WTC11 (cell line): ENCODE results near the gene METRN. TPM values are rescaled to one million over a fixed set of nuclear protein-coding genes. Genes with fewer than 3 reads are reported as not detected.

Experiments used
- ATAC-seq: fragments of 200-7000 bp; cut with Tn5 transposase; 2 replicates; pipeline ENCODE4 v1.10.0; 2021; ENCODE audit warnings: mild to moderate bottlenecking, moderate library complexity
- CTCF ChIA-PET: fragments of 300-600 bp; sonication (Branson Sonifier 250); formaldehyde crosslinking; loops from one replicate; lab custom pipeline; 2021; ENCODE audit warnings: antibody characterized with exemption; lab: Charles Lee
- POLR2A ChIA-PET: fragments of 350-600 bp; sonication (Branson Sonifier 250); formaldehyde crosslinking; loops from one replicate; lab custom pipeline; 2021; ENCODE audit warnings: antibody characterized with exemption; lab: Charles Lee
- DNase-seq: peaks from one replicate; pipeline ENCODE4 v3.0.0; 2021; ENCODE audit warnings: low spot score
- H3K27ac Mint-ChIP-seq: 2 replicates; pipeline ENCODE4 v1.8.0; 2021; ENCODE audit warnings: mixed read lengths
- H3K27me3 Mint-ChIP-seq: 2 replicates; pipeline ENCODE4 v1.8.0; 2021; ENCODE audit warnings: low read depth, mild to moderate bottlenecking, moderate library complexity, mixed read lengths
- H3K36me3 Mint-ChIP-seq: 2 replicates; pipeline ENCODE4 v1.8.0; 2021; ENCODE audit warnings: mixed read lengths
- H3K4me1 Mint-ChIP-seq: 2 replicates; pipeline ENCODE4 v1.8.0; 2022; ENCODE audit warnings: mixed read lengths
- H3K4me3 Mint-ChIP-seq: 2 replicates; pipeline ENCODE4 v1.8.0; 2021; ENCODE audit warnings: mild to moderate bottlenecking, moderate library complexity, mixed read lengths
- H3K9me3 Mint-ChIP-seq: 2 replicates; pipeline ENCODE4 v1.8.0; 2021; ENCODE audit warnings: mixed read lengths
- ETV6 ChIP-seq: sonication (generic); formaldehyde crosslinking; IDR thresholded peaks from 2 replicates; pipeline ENCODE4 v1.8.1; 2022; ENCODE audit warnings: mild to moderate bottlenecking, missing genetic modification reagents
- RORB ChIP-seq: fragments of 250-450 bp; sonication (Bioruptor Pico); IDR thresholded peaks from 2 replicates; pipeline ENCODE4 v1.9.0; 2021; ENCODE audit warnings: mild to moderate bottlenecking
- ZBTB21 ChIP-seq: sonication (generic); formaldehyde crosslinking; IDR thresholded peaks from 2 replicates; pipeline ENCODE4 v1.8.1; 2023; ENCODE audit warnings: mild to moderate bottlenecking, missing genetic modification reagents, borderline replicate concordance
- total RNA-seq: library from RNA; stranded (reverse); gene quantifications from 3 replicates; pipeline ENCODE4 v1.2.3, GENCODE V29; 2021
- TF ChIP-seq, protein P1 (sequence below): fragments of 250-450 bp; sonication (Bioruptor Pico); IDR thresholded peaks from 2 replicates; pipeline ENCODE4 v1.9.0; 2021; ENCODE audit warnings: mild to moderate bottlenecking
- TF ChIP-seq, protein P2 (sequence below): sonication (generic); formaldehyde crosslinking; IDR thresholded peaks from 2 replicates; pipeline ENCODE4 v1.8.1; 2023; ENCODE audit warnings: mild to moderate bottlenecking, missing genetic modification reagents, moderate library complexity
- TF ChIP-seq, protein P3 (sequence below): sonication (generic); formaldehyde crosslinking; IDR thresholded peaks from 2 replicates; pipeline ENCODE4 v1.8.1; 2023; ENCODE audit warnings: mild to moderate bottlenecking, moderate library complexity, missing genetic modification reagents
- TF ChIP-seq, protein P4 (sequence below): fragments of 250-450 bp; sonication (Bioruptor Pico); IDR thresholded peaks from 2 replicates; pipeline ENCODE4 v1.9.0; 2021; ENCODE audit warnings: moderate library complexity, mild to moderate bottlenecking, inconsistent platforms, borderline replicate concordance
- TF ChIP-seq, protein P5 (sequence below): sonication (generic); formaldehyde crosslinking; IDR thresholded peaks from 2 replicates; pipeline ENCODE4 v1.8.1; 2023; ENCODE audit warnings: mild to moderate bottlenecking, missing genetic modification reagents, borderline replicate concordance
- TF ChIP-seq, protein P6 (sequence below): sonication (generic); formaldehyde crosslinking; IDR thresholded peaks from 2 replicates; pipeline ENCODE4 v1.8.0; 2022; ENCODE audit warnings: missing genetic modification reagents
- TF ChIP-seq, protein P7 (sequence below): sonication (generic); formaldehyde crosslinking; IDR thresholded peaks from 2 replicates; pipeline ENCODE4 v1.8.1; 2022; ENCODE audit warnings: mild to moderate bottlenecking, missing genetic modification reagents, moderate library complexity, borderline replicate concordance

Gene METRN
- total RNA-seq, 1 experiment from 2014 or later: 30.9 TPM

DNA sequence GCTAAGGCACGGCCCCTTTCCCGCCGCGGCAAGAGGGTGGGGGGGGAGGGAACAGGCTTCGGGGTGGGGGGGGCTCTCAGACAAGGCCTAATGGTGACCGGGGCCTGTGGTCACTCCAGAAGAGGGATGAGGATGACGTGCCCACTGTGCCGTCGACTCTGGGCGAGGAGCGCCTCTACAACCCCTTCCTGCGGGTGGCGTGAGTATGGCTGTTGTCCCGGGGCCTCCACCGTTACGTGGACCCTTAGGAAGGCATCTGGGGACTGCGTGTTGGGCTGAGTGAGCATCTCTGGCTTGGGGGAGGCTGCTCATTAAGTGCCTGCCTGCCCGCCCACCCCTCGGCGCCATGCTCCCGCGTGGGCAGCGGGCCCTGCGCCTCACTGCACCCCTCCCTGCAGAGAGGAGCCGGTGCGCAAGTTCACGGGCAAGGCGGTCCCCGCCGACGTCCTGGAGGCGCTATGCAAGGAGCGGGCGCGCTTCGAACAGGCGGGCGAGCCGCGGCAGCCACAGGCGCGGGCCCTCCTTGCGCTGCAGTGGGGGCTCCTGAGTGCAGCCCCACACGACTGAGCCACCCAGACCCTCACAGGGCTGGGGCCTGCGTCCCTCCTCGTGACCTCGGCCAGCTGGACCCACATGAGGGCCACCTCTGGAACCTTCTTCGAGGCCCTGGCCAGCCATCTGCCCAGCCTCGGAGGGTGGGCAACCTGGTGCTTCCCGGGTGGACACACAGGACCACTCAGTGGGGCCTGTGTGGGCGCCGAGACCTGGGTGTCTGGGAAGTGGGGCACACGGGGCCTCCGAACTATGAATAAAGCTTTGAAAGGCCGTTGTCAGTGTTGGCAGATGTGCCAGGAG is 14.2 kb downstream of the METRN start (continued):
- TF ChIP-seq, protein P1, sequence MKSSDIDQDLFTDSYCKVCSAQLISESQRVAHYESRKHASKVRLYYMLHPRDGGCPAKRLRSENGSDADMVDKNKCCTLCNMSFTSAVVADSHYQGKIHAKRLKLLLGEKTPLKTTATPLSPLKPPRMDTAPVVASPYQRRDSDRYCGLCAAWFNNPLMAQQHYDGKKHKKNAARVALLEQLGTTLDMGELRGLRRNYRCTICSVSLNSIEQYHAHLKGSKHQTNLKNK: no peak
- TF ChIP-seq ZBTB21 (CRISPR knock-in tag) (0 out of 2 replicates have a peak, but pooled peaks have one; percentile 25), RORB (CRISPR knock-in tag) (no peak), ETV6 (CRISPR knock-in tag) (no peak)
- TF ChIP-seq, protein P2, sequence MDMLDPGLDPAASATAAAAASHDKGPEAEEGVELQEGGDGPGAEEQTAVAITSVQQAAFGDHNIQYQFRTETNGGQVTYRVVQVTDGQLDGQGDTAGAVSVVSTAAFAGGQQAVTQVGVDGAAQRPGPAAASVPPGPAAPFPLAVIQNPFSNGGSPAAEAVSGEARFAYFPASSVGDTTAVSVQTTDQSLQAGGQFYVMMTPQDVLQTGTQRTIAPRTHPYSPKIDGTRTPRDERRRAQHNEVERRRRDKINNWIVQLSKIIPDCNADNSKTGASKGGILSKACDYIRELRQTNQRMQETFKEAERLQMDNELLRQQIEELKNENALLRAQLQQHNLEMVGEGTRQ (CRISPR knock-in tag): no peak
- TF ChIP-seq, protein P3, sequence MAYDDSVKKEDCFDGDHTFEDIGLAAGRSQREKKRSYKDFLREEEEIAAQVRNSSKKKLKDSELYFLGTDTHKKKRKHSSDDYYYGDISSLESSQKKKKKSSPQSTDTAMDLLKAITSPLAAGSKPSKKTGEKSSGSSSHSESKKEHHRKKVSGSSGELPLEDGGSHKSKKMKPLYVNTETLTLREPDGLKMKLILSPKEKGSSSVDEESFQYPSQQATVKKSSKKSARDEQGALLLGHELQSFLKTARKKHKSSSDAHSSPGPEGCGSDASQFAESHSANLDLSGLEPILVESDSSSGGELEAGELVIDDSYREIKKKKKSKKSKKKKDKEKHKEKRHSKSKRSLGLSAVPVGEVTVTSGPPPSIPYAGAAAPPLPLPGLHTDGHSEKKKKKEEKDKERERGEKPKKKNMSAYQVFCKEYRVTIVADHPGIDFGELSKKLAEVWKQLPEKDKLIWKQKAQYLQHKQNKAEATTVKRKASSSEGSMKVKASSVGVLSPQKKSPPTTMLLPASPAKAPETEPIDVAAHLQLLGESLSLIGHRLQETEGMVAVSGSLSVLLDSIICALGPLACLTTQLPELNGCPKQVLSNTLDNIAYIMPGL: no peak
- TF ChIP-seq, protein P4, sequence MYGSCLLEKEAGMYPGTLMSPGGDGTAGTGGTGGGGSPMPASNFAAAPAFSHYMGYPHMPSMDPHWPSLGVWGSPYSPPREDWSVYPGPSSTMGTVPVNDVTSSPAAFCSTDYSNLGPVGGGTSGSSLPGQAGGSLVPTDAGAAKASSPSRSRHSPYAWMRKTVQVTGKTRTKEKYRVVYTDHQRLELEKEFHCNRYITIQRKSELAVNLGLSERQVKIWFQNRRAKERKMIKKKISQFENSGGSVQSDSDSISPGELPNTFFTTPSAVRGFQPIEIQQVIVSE (CRISPR knock-in tag): no peak
- TF ChIP-seq, protein P5, sequence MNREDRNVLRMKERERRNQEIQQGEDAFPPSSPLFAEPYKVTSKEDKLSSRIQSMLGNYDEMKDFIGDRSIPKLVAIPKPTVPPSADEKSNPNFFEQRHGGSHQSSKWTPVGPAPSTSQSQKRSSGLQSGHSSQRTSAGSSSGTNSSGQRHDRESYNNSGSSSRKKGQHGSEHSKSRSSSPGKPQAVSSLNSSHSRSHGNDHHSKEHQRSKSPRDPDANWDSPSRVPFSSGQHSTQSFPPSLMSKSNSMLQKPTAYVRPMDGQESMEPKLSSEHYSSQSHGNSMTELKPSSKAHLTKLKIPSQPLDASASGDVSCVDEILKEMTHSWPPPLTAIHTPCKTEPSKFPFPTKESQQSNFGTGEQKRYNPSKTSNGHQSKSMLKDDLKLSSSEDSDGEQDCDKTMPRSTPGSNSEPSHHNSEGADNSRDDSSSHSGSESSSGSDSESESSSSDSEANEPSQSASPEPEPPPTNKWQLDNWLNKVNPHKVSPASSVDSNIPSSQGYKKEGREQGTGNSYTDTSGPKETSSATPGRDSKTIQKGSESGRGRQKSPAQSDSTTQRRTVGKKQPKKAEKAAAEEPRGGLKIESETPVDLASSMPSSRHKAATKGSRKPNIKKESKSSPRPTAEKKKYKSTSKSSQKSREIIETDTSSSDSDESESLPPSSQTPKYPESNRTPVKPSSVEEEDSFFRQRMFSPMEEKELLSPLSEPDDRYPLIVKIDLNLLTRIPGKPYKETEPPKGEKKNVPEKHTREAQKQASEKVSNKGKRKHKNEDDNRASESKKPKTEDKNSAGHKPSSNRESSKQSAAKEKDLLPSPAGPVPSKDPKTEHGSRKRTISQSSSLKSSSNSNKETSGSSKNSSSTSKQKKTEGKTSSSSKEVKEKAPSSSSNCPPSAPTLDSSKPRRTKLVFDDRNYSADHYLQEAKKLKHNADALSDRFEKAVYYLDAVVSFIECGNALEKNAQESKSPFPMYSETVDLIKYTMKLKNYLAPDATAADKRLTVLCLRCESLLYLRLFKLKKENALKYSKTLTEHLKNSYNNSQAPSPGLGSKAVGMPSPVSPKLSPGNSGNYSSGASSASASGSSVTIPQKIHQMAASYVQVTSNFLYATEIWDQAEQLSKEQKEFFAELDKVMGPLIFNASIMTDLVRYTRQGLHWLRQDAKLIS (CRISPR knock-in tag): no peak

DNA sequence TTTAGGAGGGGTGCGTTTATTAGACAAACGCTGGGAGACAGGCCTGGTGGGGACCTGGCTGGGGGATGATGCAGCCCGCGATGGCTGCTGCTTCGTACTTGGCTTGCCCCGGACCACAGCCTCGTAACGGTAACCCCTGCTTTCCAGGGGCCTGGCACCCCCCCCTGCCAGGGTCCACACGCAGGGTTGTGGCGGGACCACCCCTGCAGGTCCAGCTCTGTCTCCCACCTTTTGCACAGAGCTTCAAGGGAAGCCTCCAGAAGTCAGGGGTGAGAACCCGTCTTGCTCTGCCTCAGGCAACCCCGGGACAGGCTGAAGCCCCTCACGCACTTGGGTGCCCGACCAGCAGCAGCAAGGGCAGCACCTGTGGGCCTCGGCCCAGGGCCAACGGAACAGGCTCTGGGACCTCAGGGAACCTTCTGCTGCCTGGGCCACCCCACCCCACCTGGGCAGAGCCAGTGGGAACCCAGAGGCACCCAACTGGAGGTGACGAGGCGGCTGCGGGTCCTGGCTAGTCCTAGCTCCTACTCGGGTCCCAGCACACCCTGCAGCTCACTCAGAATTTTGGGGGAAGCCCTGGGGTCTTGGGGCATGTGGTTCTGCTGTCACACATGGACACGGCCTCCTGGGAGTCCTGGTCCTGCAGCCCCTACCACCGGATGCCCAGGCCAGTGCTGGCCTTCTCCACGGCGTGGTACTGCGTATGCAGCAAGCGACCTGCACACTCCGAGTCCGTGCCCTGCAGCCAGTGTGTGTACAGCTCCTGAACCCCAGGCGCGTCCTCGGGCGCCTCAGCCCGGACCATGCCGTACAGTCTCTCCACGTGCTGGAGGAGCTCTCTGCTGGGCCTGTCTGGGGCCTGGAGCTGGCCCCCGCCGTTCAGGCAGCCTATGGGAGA is 15.1 kb downstream of the METRN start:
- H3K36me3 Mint-ChIP-seq: no peaks in the 10 kb centered on the region; the same call in 1 of the 2 replicates
- ATAC-seq: no peak
- DNase-seq: no peak
- no peaks in the 10 kb centered on the region for H3K9me3 Mint-ChIP-seq
- peaks cover 2% of the 10 kb centered on the region; the same call in 1 of the 2 replicates for H3K27me3 Mint-ChIP-seq
- ChIA-PET CTCF (interaction anchor here (0.7 to 6.9 kb wide), 6 partner anchors 9 to 55 kb away, joined by 3 to 90 read pairs (median 6); partner anchors contain the start of genes ANTKMT, CIAO3 and METRN), POLR2A (interaction anchor here (1.0 to 1.4 kb wide), 2 partner anchors 9 to 59 kb away, joined by 3 to 6 read pairs; partner anchors contain the start of genes ANTKMT and CHTF18)
- peak overlapping the region; percentile 25; the same call in 1 of the 2 replicates for H3K4me3 Mint-ChIP-seq
- TF ChIP-seq, protein P6, sequence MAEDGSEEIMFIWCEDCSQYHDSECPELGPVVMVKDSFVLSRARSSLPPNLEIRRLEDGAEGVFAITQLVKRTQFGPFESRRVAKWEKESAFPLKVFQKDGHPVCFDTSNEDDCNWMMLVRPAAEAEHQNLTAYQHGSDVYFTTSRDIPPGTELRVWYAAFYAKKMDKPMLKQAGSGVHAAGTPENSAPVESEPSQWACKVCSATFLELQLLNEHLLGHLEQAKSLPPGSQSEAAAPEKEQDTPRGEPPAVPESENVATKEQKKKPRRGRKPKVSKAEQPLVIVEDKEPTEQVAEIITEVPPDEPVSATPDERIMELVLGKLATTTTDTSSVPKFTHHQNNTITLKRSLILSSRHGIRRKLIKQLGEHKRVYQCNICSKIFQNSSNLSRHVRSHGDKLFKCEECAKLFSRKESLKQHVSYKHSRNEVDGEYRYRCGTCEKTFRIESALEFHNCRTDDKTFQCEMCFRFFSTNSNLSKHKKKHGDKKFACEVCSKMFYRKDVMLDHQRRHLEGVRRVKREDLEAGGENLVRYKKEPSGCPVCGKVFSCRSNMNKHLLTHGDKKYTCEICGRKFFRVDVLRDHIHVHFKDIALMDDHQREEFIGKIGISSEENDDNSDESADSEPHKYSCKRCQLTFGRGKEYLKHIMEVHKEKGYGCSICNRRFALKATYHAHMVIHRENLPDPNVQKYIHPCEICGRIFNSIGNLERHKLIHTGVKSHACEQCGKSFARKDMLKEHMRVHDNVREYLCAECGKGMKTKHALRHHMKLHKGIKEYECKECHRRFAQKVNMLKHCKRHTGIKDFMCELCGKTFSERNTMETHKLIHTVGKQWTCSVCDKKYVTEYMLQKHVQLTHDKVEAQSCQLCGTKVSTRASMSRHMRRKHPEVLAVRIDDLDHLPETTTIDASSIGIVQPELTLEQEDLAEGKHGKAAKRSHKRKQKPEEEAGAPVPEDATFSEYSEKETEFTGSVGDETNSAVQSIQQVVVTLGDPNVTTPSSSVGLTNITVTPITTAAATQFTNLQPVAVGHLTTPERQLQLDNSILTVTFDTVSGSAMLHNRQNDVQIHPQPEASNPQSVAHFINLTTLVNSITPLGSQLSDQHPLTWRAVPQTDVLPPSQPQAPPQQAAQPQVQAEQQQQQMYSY: peak; percentile 23; the same call in 1 of the 2 replicates
- TF ChIP-seq, protein P7, sequence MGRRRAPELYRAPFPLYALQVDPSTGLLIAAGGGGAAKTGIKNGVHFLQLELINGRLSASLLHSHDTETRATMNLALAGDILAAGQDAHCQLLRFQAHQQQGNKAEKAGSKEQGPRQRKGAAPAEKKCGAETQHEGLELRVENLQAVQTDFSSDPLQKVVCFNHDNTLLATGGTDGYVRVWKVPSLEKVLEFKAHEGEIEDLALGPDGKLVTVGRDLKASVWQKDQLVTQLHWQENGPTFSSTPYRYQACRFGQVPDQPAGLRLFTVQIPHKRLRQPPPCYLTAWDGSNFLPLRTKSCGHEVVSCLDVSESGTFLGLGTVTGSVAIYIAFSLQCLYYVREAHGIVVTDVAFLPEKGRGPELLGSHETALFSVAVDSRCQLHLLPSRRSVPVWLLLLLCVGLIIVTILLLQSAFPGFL: no peak
- H3K27ac Mint-ChIP-seq: no peak overlapping the region
- H3K4me1 Mint-ChIP-seq: no peaks in the 10 kb centered on the region
